B cell (primary cell): Measurements from ENCODE around the gene SPINK9. TPM values are rescaled to one million over a fixed set of nuclear protein-coding genes. Genes with fewer than 3 reads are reported as not detected.

Source experiments
- ATAC-seq: fragments of 200-7000 bp; cut with Tn5 transposase; one replicate; pipeline ENCODE4 v1.10.0; 2021; ENCODE audit warnings: low read depth, mild to moderate bottlenecking, moderate number of reproducible peaks, moderate library complexity
- CTCF ChIA-PET: fragments of 350-600 bp; sonication (Branson Sonifier 250); formaldehyde crosslinking; loops from one replicate; lab custom pipeline; 2021; ENCODE audit warnings: antibody characterized with exemption, inconsistent platforms; lab: Charles Lee
- POLR2A ChIA-PET: fragments of 350-600 bp; sonication (Branson Sonifier 250); formaldehyde crosslinking; loops from one replicate; lab custom pipeline; 2021; ENCODE audit warnings: antibody characterized with exemption; lab: Charles Lee
- DNase-seq: peaks from one replicate; pipeline ENCODE4 v3.0.0; 2013
- H2AFZ ChIP-seq: 2 replicates; pipeline ENCODE4 v1.6.1; 2012; ENCODE audit warnings: mild to moderate bottlenecking, low read depth, low read length; ENCODE audit not compliant: insufficient read depth, poor library complexity, severe bottlenecking
- H3K27ac ChIP-seq, 2 donors: 1 replicate in 1 of 2; 2 replicates in 1 of 2; pipeline ENCODE4 v1.5.1; 2012 to 2013; ENCODE audit warnings: low read length in 2 of 2, mild to moderate bottlenecking in 2 of 2, moderate library complexity in 1 of 2
- H3K27me3 ChIP-seq, 4 experiments: fragments of 200-600 bp in 1 of 4; sonication (generic) in 1 of 4; replicated peaks in 1 of 4; 1 replicate in 2 of 4; 2 replicates in 2 of 4; pipeline versions ENCODE4 v1.6.1 to v1.7.0; 2013 to 2016; ENCODE audit warnings: low read length in 3 of 4, mild to moderate bottlenecking in 2 of 4, mixed read lengths in 1 of 4, moderate library complexity in 1 of 4; ENCODE audit not compliant: insufficient read depth in 4 of 4, control insufficient read depth in 3 of 4; ENCODE audit errors: control extremely low read depth in 1 of 4
- H3K36me3 ChIP-seq, 2 experiments: replicated peaks in 1 of 2; 1 replicate in 1 of 2; 2 replicates in 1 of 2; pipeline versions ENCODE4 v1.6.1 to v1.7.1; 2013; ENCODE audit warnings: low read length in 1 of 2; ENCODE audit not compliant: insufficient read depth in 2 of 2, control insufficient read depth in 1 of 2; ENCODE audit errors: control extremely low read depth in 1 of 2, extremely low read depth in 1 of 2
- H3K4me1 ChIP-seq, 2 donors: fragments of 200-600 bp in 1 of 2; sonication (generic) in 1 of 2; 1 replicate in 1 of 2; 2 replicates in 1 of 2; pipeline versions ENCODE4 v1.5.1 to v1.6.1; 2013 to 2017; ENCODE audit warnings: low read length in 2 of 2; ENCODE audit not compliant: control insufficient read depth in 2 of 2, insufficient read depth in 2 of 2
- H3K4me2 ChIP-seq: replicated peaks from 2 replicates; pipeline ENCODE3; 2012; ENCODE audit warnings: mild to moderate bottlenecking, low read depth, low read length; ENCODE audit not compliant: poor library complexity, severe bottlenecking
- H3K4me3 ChIP-seq, 5 experiments: fragments of 200-600 bp in 1 of 5; sonication (generic) in 1 of 5; 1 replicate in 3 of 5; 2 replicates in 2 of 5; pipeline versions ENCODE4 v1.5.1 to v1.7.0; 2011 to 2016; ENCODE audit warnings: low read length in 4 of 5, mild to moderate bottlenecking in 4 of 5, low read depth in 2 of 5, control low read depth in 1 of 5, moderate library complexity in 1 of 5; ENCODE audit not compliant: insufficient read depth in 1 of 5; ENCODE audit errors: control extremely low read depth in 1 of 5, extremely low read depth in 1 of 5
- H3K79me2 ChIP-seq: fragments of 200-600 bp; sonication (generic); one replicate; pipeline ENCODE4 v1.6.0; 2016; ENCODE audit warnings: low read length; ENCODE audit not compliant: control insufficient read depth, insufficient read depth
- H3K9ac ChIP-seq: fragments of 200-600 bp; sonication (generic); 2 replicates; pipeline ENCODE4 v1.6.1; 2017; ENCODE audit warnings: mild to moderate bottlenecking, low read length, moderate library complexity
- H3K9me3 ChIP-seq, 3 donors: one replicate each; pipeline versions ENCODE4 v1.6.1 to v1.7.1; 2013; ENCODE audit warnings: low read length in 2 of 3; ENCODE audit not compliant: control insufficient read depth in 2 of 3, insufficient read depth in 1 of 3; ENCODE audit errors: control extremely low read depth in 1 of 3
- H4K20me1 ChIP-seq: 2 replicates; pipeline ENCODE4 v1.6.0; 2012; ENCODE audit warnings: mild to moderate bottlenecking, low read length; ENCODE audit not compliant: insufficient read depth, control insufficient read depth, poor library complexity, severe bottlenecking
- H3K27ac Mint-ChIP-seq: one replicate; pipeline ENCODE4 v1.8.0; 2021; ENCODE audit warnings: mixed read lengths
- H3K27me3 Mint-ChIP-seq: one replicate; pipeline ENCODE4 v1.8.0; 2021; ENCODE audit warnings: mixed read lengths
- H3K4me1 Mint-ChIP-seq: one replicate; pipeline ENCODE4 v1.8.0; 2021; ENCODE audit warnings: mixed read lengths
- H3K4me3 Mint-ChIP-seq: one replicate; pipeline ENCODE4 v1.8.0; 2021; ENCODE audit warnings: mixed read lengths
- H3K9me3 Mint-ChIP-seq: one replicate; pipeline ENCODE4 v1.8.0; 2022; ENCODE audit warnings: mixed read lengths; ENCODE audit not compliant: insufficient read depth
- EZH2 ChIP-seq: IDR thresholded peaks from 2 replicates; pipeline ENCODE4 v1.6.1; 2012; ENCODE audit warnings: borderline replicate concordance, low read depth, mild to moderate bottlenecking, moderate library complexity, low read length; ENCODE audit not compliant: insufficient read depth, poor library complexity, severe bottlenecking
- WGBS: methylation state at CpG from one replicate; pipeline ENCODE4 v1.1.5; 2013; ENCODE audit warnings: missing lambda C conversion rate; ENCODE audit not compliant: insufficient coverage; 5-methylcytosine and 5-hydroxymethylcytosine counted together
- intact Hi-C: fragments of 100-400 bp; cut with micrococcal nuclease; formaldehyde crosslinking; loops from one replicate; pipeline ENCODE4 v1.10.0; 2022
- polyA plus RNA-seq: library from polyadenylated mRNA; depleted of rRNA; stranded (reverse); fragments of >200 nt; gene quantifications from 2 replicates; pipeline ENCODE4 v1.2.3, GENCODE V29; 2012
- total RNA-seq, 2 donors: library from RNA; stranded (reverse); fragments of 120-200 nt in 1 of 2; gene quantifications; 1 replicate in 1 of 2; 2 replicates in 1 of 2; pipeline versions ENCODE4 v1.2.3 to v1.2.4, GENCODE V29; 2013 to 2022
- TF ChIP-seq, protein P1 (sequence below): fragments of 200-600 bp; IDR thresholded peaks from one replicate; pipeline ENCODE4 v1.8.0; 2022; ENCODE audit warnings: antibody characterized with exemption, mild to moderate bottlenecking

The SPINK9 gene
- total and polyA plus RNA-seq, 2 donors (not counting 1 experiment from before 2014, with no cell fraction given) = not detected

DNA sequence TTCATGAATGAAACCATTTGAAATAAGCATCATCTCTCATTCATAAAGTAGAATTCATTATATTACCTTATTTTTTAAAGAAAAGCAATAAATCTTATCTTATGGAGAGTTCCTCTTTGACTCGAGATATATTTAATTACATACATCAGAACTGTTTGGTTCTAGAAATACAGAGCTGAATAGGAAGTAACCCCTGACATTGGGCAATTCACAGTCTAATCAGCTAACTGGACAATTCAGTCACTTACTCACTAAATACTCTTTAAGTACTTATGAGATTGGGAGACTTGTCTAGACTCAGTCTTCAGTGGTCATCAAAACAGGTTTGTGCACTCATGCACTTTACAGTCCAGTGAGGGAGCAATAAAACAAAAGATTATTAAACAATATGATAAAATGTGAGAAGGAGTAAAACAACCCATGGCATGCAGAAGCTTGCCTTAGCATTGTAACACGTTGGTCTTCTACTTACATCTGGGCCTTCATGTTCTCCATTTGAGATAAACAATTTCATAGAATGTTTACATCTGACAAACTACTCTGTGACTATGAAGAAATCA is 36.9 kb downstream of the SPINK9 start:
- Mint-ChIP-seq H3K4me3 (no peak overlapping the region), H3K4me1 (no peaks in the 10 kb centered on the region), H3K9me3 (peaks cover 8% of the 10 kb centered on the region), H3K27me3 (no peaks in the 10 kb centered on the region), H3K27ac (no peak overlapping the region)
- no peak for ATAC-seq
- WGBS = no CpG with 5 or more reads among the region's 2 CpGs
- peaks cover 0 to 2% (median 0%) of the 10 kb centered on the region in 3 donors for H3K9me3 ChIP-seq
- H3K9ac ChIP-seq = no peak overlapping the region
- H3K36me3 ChIP-seq = no peaks in the 10 kb centered on the region
- DNase-seq = no peak
- CTCF ChIA-PET = no interaction called here
- H3K4me3 ChIP-seq = no peak overlapping the region
- H2AFZ ChIP-seq = no peak overlapping the region
- H3K79me2 ChIP-seq = no peaks in the 10 kb centered on the region
- no peaks in the 10 kb centered on the region for H4K20me1 ChIP-seq
- H3K4me1 ChIP-seq = no peaks in the 10 kb centered on the region
- no peak overlapping the region for H3K27ac ChIP-seq
- intact Hi-C loops = no loop called here
- POLR2A ChIA-PET = no interaction called here
- no peaks in the 10 kb centered on the region for H3K27me3 ChIP-seq
- TF ChIP-seq, protein P1, sequence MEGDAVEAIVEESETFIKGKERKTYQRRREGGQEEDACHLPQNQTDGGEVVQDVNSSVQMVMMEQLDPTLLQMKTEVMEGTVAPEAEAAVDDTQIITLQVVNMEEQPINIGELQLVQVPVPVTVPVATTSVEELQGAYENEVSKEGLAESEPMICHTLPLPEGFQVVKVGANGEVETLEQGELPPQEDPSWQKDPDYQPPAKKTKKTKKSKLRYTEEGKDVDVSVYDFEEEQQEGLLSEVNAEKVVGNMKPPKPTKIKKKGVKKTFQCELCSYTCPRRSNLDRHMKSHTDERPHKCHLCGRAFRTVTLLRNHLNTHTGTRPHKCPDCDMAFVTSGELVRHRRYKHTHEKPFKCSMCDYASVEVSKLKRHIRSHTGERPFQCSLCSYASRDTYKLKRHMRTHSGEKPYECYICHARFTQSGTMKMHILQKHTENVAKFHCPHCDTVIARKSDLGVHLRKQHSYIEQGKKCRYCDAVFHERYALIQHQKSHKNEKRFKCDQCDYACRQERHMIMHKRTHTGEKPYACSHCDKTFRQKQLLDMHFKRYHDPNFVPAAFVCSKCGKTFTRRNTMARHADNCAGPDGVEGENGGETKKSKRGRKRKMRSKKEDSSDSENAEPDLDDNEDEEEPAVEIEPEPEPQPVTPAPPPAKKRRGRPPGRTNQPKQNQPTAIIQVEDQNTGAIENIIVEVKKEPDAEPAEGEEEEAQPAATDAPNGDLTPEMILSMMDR = no peak
- TF ChIP-seq EZH2 = no peak
- H3K4me2 ChIP-seq = no peak overlapping the region

DNA sequence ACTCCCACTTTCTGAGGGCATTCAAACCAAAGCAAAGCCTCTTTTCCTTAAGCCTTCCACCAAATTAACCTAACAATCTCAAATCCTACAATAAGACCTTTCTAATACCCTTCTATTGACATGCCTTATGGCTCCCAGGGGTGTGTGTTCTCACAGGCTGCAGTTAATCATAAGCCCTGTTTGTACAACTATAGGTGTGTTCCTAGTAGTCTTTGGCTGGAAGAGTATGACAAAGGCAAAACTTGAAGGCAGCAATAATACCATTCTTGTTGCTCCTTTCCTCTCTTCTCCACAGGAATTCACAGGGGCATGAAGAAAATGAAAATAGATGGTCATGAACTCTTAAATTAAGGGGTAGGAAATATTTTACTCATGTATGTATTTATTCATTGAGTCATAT is 37.5 kb downstream of the SPINK9 start:
- DNase-seq (no peak), ATAC-seq (no peak)
- no peak overlapping the region for H3K27ac Mint-ChIP-seq
- Histone ChIP-seq H2AFZ (no peak overlapping the region), H4K20me1 (no peaks in the 10 kb centered on the region), H3K4me1 (no peaks in the 10 kb centered on the region), H3K79me2 (no peaks in the 10 kb centered on the region), H3K36me3 (no peaks in the 10 kb centered on the region), H3K27me3 (no peaks in the 10 kb centered on the region), H3K9ac (no peak overlapping the region), H3K9me3 (peaks cover 0 to 2% (median 0%) of the 10 kb centered on the region in 3 donors), H3K27ac (no peak overlapping the region), H3K4me3 (no peak overlapping the region), H3K4me2 (no peak overlapping the region)
- ChIA-PET CTCF (no interaction called here), POLR2A (no interaction called here)
- H3K27me3 Mint-ChIP-seq = no peaks in the 10 kb centered on the region
- peaks cover 8% of the 10 kb centered on the region for H3K9me3 Mint-ChIP-seq
- no peak for TF ChIP-seq EZH2
- intact Hi-C loops = no loop called here
- H3K4me3 Mint-ChIP-seq = no peak overlapping the region
- H3K4me1 Mint-ChIP-seq = no peaks in the 10 kb centered on the region
